ENCODE data around the gene PPP3CA.

PPP3CA gene

GRCh38 chr4:101287324-101287723 is 60.0 kb downstream of the PPP3CA start:
- H3K27ac ChIP-seq (ENCODE audit: poor library complexity, severe bottlenecking) = no peak overlapping the region
- H3K27me3 ChIP-seq (ENCODE audit: insufficient read depth, poor library complexity, severe bottlenecking) = no peaks in the 10 kb centered on the region
- no peak overlapping the region for H3K4me3 ChIP-seq (ENCODE audit: severe bottlenecking)
- H3K36me3 ChIP-seq (ENCODE audit: low read depth) = no peaks in the 10 kb centered on the region; the same call in 1 of the 2 replicates
- DNase-seq (ENCODE audit: low spot score) = no peak
- ATAC-seq (ENCODE audit: low read depth) = no peak
- H3K4me1 ChIP-seq (ENCODE audit: insufficient read depth, poor library complexity, severe bottlenecking) = peaks cover 13% of the 10 kb centered on the region
- no peak for TF ChIP-seq CTCF (IDR thresholded peaks at IDR 0.05; ENCODE audit: poor library complexity, severe bottlenecking)
- H3K9me3 ChIP-seq (ENCODE audit: severe bottlenecking) = no peaks in the 10 kb centered on the region

- ATAC-seq (ENCODE audit: low read depth) = no peak
- Histone ChIP-seq H3K36me3 (ENCODE audit: low read depth) (no peaks in the 10 kb centered on the region; the same call in 1 of the 2 replicates), H3K9me3 (ENCODE audit: severe bottlenecking) (no peaks in the 10 kb centered on the region), H3K4me1 (ENCODE audit: insufficient read depth, poor library complexity, severe bottlenecking) (peaks cover 13% of the 10 kb centered on the region), H3K27me3 (ENCODE audit: insufficient read depth, poor library complexity, severe bottlenecking) (no peaks in the 10 kb centered on the region), H3K4me3 (ENCODE audit: severe bottlenecking) (no peak overlapping the region), H3K27ac (ENCODE audit: poor library complexity, severe bottlenecking) (no peak overlapping the region)
- no peak for TF ChIP-seq CTCF (IDR thresholded peaks at IDR 0.05; ENCODE audit: poor library complexity, severe bottlenecking)
- DNase-seq (ENCODE audit: low spot score) = no peak
Measured at GRCh38 chr4:101286663-101287062, 60.7 kb downstream of the PPP3CA start.

- no peak overlapping the region for H3K4me3 ChIP-seq (ENCODE audit: severe bottlenecking)
- no peak overlapping the region for H3K27ac ChIP-seq (ENCODE audit: poor library complexity, severe bottlenecking)
- DNase-seq (ENCODE audit: low spot score) (no peak), ATAC-seq (ENCODE audit: low read depth) (no peak)
- H3K9me3 ChIP-seq (ENCODE audit: severe bottlenecking) = no peaks in the 10 kb centered on the region
- no peaks in the 10 kb centered on the region for H3K27me3 ChIP-seq (ENCODE audit: insufficient read depth, poor library complexity, severe bottlenecking)
- H3K4me1 ChIP-seq (ENCODE audit: insufficient read depth, poor library complexity, severe bottlenecking) = peaks cover 13% of the 10 kb centered on the region
- no peak for TF ChIP-seq CTCF (IDR thresholded peaks at IDR 0.05; ENCODE audit: poor library complexity, severe bottlenecking)
- H3K36me3 ChIP-seq (ENCODE audit: low read depth) = no peaks in the 10 kb centered on the region; the same call in 1 of the 2 replicates
Measured at GRCh38 chr4:101285985-101286384, 61.3 kb downstream of the PPP3CA start.

- Histone ChIP-seq H3K27me3 (ENCODE audit: insufficient read depth, poor library complexity, severe bottlenecking) (no peaks in the 10 kb centered on the region), H3K36me3 (ENCODE audit: low read depth) (no peaks in the 10 kb centered on the region; the same call in 1 of the 2 replicates), H3K27ac (ENCODE audit: poor library complexity, severe bottlenecking) (no peak overlapping the region), H3K4me3 (ENCODE audit: severe bottlenecking) (no peak overlapping the region), H3K9me3 (ENCODE audit: severe bottlenecking) (no peaks in the 10 kb centered on the region), H3K4me1 (ENCODE audit: insufficient read depth, poor library complexity, severe bottlenecking) (peaks cover 15% of the 10 kb centered on the region)
- no peak for ATAC-seq (ENCODE audit: low read depth)
- DNase-seq (ENCODE audit: low spot score) = no peak
- no peak for TF ChIP-seq CTCF (IDR thresholded peaks at IDR 0.05; ENCODE audit: poor library complexity, severe bottlenecking)
Measured at GRCh38 chr4:101284546-101284945, 62.8 kb downstream of the PPP3CA start.

- H3K9me3 ChIP-seq (ENCODE audit: severe bottlenecking) = no peaks in the 10 kb centered on the region
- ATAC-seq (ENCODE audit: low read depth) = no peak
- H3K4me1 ChIP-seq (ENCODE audit: insufficient read depth, poor library complexity, severe bottlenecking) = peaks cover 23% of the 10 kb centered on the region
Measured at GRCh38 chr4:101283434-101283833, 63.9 kb downstream of the PPP3CA start.

More at GRCh38 chr4:101283434-101283833, 63.9 kb downstream of the PPP3CA start:
- no peak overlapping the region for H3K27ac ChIP-seq (ENCODE audit: poor library complexity, severe bottlenecking)
- H3K36me3 ChIP-seq (ENCODE audit: low read depth) = no peaks in the 10 kb centered on the region; the same call in 1 of the 2 replicates
- H3K27me3 ChIP-seq (ENCODE audit: insufficient read depth, poor library complexity, severe bottlenecking) = no peaks in the 10 kb centered on the region
- DNase-seq (ENCODE audit: low spot score) = no peak
- H3K4me3 ChIP-seq (ENCODE audit: severe bottlenecking) = no peak overlapping the region
- TF ChIP-seq CTCF (IDR thresholded peaks at IDR 0.05; ENCODE audit: poor library complexity, severe bottlenecking) = no peak

Measured in RWPE2 (cell line).